Stimulated activated CD4-positive, alpha-beta T cell treated with anti-CD3 and anti-CD28 coated beads, Interleukin-1b, Interleukin-23, amount 100 ng/mL, for 48 hours (primary cell): ENCODE data around the gene SYNJ2.

Experiments used
- DNase-seq: peaks from one replicate; pipeline ENCODE4 v3.0.0-alpha.2; 2020

The SYNJ2 gene

GRCh38 chr6:158044525-158044888, 62.8 kb downstream of the SYNJ2 start:
- DNase-seq: no peak

DNA sequence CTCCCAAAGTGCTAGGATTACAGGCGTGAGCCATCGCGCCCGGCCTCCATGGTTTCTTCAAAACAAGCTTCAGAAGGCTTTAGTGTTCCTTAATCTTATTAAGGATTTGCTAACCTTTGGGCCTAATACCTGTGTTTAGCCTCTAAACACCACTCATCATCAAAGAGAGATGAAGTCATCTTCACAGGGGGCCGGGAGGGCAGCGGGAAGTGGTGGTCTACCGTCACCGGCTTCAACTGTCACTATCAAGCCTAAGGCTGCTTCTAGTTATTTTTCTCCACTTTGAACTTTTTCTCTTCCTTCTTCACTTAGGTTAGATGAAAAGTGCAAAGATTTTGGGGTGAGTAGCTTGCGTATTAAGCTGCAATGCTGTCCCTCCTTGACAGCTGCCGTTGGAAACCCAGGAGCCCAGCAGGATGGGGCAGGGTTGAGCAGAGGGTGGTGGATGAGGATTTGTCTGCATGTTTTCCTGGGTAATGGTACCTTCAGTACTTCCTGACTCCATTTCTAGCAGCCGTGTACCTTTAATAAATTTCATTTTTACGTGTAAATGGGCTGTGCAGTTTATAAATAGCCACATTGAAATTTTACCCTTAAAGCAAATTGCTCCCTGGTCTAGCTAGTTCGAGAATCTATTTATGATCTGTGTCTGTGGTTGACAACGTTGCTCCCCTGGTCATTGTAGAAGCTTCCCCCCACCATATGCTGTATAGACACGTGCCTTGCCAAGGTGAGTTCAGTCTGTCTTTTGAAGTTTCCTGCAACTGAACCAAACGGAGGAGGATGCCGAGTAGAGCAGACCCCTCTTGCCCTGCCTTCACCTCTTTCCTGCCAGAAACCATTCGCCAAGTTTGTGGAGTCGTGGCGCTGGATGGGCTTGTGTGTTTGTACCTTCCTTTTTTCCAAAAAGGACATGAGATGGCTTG, 64.8 kb downstream of the SYNJ2 start:
- DNase-seq: no peak

- peak; percentile 85 for DNase-seq
These were observed 65.5 kb downstream of the SYNJ2 start for GRCh38 chr6:158047127-158047518.

DNA sequence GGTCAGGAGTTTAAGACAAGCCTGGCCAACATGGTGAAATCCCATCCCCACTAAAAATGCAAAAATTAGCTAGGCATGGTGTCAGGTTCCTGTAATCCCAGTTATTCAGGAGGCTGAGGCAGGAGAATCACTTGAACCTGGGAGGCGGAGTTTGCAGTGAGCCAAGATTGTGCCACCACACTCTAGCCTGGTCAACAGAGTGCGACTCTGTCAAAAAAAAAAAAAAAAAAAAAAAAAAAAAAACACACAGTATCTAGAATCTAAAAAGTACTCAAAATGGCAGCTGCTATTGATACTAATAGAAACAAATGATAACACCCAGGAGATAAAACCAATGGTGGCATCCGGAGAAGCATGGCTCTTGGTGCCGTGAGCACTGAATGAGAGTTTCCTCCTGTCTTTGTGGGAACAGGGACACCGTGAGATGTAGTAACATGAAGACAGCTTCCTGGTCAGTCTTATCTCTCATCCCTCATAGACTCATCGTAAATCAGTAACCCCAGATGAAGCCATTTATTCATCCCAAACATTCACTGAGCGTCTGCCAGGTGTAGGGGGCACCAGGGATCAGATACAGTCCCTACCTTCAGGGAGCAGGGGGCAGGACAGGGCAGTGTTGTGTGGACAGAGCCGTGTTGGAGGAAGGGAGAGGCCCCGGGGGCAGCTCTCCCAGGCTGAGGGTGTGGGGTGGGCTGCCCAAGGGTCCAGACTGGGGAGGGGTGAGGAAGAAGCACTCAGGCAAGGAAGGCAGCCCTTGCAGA, 66.1 kb downstream of the SYNJ2 start:
- no peak for DNase-seq

DNA sequence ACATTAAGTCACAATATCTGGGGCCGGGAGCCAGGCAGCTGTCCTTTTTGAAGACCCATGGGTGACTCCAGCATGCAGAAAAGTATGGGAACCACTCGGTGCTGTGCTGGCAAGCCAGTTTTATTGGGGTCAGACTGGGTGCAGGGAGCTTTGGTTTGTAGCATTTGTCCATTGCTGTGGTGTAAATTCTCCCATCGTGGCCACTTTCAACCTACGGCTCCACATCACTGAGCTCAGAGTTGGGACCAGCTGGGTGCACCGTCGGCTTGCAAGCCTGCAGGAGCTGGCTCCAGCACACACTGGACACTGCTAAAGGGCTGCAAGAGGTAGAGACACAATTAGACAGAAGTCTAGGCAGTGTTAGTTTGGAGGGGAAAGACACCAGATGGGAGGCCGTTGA, 66.9 kb downstream of the SYNJ2 start:
- no peak for DNase-seq

DNA sequence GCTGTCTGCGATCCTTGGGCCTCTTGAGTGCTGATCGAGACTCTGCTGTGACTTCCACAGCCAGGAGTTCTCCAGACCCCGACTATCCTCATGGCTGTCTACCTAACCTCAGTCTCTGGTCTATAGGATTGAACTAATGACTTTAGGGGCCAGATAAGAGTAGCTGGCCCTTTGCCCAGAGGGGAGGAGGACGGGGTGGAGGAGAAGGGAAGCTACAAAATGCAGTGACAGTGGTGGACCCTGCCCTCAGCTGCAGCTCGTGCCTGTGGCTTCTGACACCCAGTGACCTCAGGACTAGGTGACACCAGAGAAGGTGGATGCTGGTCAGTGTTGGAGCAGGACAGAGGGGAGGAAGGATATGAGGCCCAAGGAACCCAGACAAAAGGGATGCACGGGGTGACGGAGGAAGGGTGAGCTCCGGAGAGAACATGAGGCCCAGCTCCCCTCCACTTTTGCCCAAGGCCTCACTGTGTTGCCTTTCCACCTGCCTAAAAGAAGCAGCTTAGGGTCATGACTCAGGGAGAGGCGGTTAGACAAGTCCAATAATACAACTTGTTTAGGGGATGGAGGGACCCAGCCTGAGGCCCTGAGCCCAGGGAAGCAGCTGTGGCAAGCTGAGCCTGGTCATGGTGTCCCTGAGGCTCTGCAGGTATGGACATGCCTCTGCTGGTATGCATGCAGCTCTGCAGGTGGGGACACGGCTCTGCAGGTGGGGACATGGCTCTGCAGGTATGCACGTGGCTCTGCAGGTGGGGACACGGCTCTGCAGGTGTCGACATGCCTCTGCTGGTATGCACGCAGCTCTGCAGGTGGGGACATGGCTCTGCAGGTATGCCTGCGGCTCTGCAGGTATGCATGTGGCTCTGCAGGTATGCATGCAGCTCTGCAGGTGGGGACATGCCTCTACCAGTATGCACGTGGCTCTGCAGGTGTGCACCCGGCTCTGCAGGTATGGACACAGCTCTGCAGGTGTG, 67.7 kb downstream of the SYNJ2 start:
- no peak for DNase-seq

- no peak for DNase-seq
These were observed 68.6 kb downstream of the SYNJ2 start for GRCh38 chr6:158050107-158050735.

GRCh38 chr6:158050955-158051354, 69.3 kb downstream of the SYNJ2 start:
- no peak for DNase-seq

- no peak for DNase-seq
These were observed 70.3 kb downstream of the SYNJ2 start for GRCh38 chr6:158051968-158052367.

DNA sequence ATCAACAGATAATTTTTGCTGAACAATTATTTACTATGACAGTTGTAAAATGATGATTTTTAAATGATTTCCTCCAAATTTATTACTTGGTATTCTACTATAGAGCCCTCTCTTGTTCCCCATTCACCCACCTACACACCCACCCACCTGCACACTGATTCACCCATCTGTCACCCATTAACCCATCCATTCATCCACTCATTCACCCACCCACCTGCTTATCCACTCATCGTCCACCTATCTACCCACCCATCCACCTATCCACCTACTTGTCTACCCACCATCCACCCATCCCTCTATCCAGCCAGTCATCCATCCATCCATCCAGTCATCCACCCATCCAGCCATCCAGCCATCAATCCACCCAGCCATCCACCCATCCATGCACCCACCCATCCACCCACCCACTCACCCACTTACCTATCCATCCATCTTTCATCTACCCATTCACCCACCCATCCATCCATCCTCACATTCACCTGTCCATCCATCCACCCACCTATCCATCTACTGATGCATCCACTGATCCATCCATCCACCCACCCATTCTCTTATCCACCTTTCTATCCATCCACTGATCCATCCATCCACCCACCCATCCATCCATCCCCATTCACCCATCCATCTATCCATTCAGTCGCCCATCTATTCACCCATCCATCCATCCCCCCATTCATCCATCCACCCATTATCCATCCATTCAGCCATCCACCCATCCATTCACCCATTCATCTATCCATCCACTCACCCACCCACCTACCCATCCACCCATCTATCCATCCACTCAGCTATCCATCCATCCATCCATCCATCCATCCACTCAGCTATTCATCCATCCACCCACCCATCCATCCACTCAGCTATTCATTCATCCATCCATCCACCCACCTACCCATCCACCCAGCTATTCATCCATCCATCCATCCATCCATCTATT, 72.0 kb downstream of the SYNJ2 start:
- no peak for DNase-seq

GRCh38 chr6:158056355-158056754, 74.7 kb downstream of the SYNJ2 start:
- no peak for DNase-seq

- no peak for DNase-seq
These were observed 75.1 kb downstream of the SYNJ2 start for GRCh38 chr6:158056804-158057203.

DNA sequence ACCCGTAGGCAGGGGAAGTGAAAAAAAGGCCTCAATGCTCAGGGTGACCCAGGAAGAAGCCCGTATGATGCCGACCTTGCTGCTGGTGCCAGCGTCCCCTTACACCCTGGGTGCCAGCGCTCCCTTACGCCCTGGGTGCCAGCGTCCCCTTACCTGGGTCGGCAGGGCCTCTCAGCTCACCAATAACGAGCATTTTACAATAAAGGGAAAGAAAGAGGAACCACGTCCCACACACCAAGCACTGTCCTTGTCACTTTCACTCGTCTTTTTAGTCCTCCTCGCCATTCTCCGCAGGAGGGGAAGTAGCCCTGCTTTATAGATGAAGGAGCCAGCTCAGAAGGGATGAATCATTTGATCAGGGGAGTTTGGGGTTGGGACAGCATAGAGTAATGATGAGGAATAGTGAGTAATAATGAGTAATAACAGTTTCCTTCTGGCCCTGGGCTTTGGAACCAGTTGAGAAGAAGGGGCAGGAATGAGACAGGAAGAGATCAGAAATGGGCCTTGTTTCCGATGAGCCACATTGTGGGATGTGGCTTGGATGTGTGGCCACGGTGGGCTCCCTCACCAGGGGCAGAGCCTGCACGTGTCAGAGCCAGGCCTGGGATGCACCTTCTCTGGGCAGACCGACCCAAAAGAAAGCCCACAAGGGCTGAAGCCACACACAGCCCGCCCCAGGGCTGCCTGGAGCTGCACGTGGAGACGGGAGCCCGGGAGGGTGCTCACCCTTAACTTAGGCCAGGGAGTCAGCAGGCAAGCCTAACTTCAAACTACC, 75.7 kb downstream of the SYNJ2 start:
- peak; percentile 80 for DNase-seq

- no peak for DNase-seq
These were observed 76.5 kb downstream of the SYNJ2 start for GRCh38 chr6:158058171-158058651.

DNA sequence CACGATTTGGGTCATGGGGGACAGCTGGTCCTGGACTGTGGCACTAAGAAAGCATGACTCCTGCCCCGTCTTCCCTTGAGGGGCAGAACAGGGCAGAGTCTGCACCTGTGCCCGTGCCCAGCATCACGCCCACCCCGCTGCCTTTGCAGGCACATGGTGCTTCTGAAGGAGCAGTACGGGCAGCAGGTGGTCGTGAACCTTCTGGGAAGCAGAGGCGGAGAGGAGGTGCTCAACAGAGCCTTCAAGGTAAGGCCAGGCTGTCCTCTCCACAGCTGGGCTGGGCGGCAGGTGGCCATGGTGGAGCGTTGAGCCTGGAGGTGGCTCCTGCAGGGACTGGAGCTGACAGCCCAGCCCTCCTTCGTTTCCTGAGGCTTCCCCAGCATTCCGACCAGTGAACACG, 77.4 kb downstream of the SYNJ2 start:
- DNase-seq: no peak

DNA sequence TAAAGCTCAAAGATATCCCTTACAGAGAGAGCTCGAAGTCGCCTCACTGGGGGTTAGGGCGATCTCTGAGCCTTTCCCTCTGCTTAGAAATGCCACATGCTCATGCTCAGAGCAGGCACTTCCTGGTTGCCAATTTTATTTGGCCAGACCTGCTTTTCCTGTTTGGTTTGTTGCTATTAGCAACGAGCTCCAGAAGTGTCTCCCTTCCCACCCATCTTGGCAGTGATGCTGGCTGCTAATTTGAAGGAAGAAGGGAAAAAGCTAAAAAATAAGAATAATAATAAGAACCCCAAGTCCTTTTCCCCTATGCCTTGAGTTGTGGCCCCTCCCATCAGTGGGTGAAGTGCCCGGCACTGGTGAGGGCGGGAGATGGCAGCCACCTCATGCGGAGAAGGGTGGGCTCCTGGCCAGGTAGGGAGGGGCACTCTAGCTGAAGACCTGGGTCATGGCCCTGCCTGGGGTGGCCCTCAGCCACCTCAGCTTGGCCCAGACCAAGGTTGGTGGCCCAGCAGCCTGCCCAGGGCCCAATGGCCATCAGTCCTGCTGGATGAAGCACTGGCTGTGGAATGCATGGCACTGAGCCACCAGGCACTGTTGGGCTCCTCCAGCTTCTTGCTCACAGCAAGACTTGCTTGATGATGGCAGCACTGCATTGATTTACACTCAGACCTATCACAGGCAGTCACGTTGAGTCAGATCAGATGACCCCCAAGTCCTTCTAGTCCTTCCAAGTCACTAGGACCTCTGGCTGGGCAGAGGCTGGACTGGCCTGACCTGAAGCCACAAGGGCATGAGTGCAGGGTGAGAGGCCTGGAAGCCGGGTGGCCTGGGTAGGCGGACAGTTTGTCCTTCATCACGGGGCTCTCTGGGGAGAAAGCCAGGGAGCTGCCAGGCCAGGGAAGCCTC, 79.0 kb downstream of the SYNJ2 start:
- DNase-seq: no peak

- DNase-seq: no peak
These were observed 79.7 kb downstream of the SYNJ2 start for GRCh38 chr6:158061361-158061708.

DNA sequence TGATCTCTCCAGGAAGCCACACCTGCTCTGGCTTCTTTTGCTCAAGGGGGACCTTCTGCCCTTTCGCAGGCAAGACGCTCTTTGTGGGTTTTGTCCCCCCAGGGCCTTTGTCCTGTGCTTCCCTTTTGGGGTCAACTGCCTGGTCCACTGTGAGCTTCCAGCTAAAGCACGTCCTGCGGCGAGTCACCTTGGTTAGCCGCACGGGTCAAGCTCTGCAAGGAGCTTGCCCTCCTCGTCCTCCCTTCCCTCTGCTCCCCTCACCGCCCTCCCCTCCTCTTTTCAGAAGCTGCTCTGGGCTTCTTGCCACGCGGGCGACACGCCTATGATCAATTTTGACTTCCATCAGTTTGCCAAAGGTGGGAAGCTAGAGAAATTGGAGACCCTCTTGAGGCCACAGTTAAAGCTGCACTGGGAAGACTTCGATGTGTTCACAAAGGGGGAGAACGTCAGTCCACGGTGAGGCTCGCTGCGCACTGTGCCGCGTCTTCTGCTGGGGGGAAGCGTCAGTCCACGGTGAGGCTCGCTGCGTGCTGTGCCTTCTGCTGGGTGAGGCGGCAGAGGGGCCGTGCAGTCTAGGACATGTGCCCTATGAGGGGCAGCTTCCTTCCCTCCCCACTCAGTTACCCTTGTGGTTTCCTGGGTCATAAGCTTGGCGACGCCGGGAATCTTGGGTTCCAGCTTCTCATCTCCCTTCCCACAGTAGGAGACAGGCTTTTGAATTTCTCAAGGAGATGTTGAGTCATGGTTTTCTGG, 80.2 kb downstream of the SYNJ2 start:
- DNase-seq: no peak

- DNase-seq: no peak
These were observed 82.1 kb downstream of the SYNJ2 start for GRCh38 chr6:158063736-158064135.
